HEK293T (cell line): ENCODE measurements around the gene MACROD2.

Source experiments
- ELF4 ChIP-seq: fragments of 450-650 bp; IDR thresholded peaks from 2 replicates; pipeline ENCODE4 v1.6.1; 2017; ENCODE audit warnings: antibody characterized with exemption
- NFRKB ChIP-seq: fragments of 450-650 bp; IDR thresholded peaks from 2 replicates; pipeline ENCODE4 v1.6.1; 2016; ENCODE audit warnings: mild to moderate bottlenecking, moderate library complexity
- SP1 ChIP-seq: fragments of 450-650 bp; IDR thresholded peaks from 2 replicates; pipeline ENCODE4 v1.6.1; 2017
- TARDBP ChIP-seq: fragments of 450-650 bp; IDR thresholded peaks from 2 replicates; pipeline ENCODE4 v1.6.1; 2016

GRCh38 chr20:15642676-15643075, 1647.4 kb downstream of the MACROD2 start:
- TF ChIP-seq SP1 (no peak), TARDBP (no peak), NFRKB (no peak), ELF4 (no peak)
